Measurements from ENCODE around the gene CFLAR.

The CFLAR gene

GRCh38 chr2:201110615-201111014 lies 5.3 kb upstream of the CFLAR start:
- H3K4me3 ChIP-seq (ENCODE audit: low read depth, low read length) = no peak overlapping the region
- ChIA-PET POLR2A (interaction anchor here (1.0 kb wide), 1 partner anchor 8 kb away, joined by 3 read pairs; no protein-coding TSS in a partner anchor), CTCF (interaction anchor here (1.9 kb wide), 1 partner anchor 47 kb away, joined by 5 read pairs; no protein-coding TSS in a partner anchor)
- H3K36me3 ChIP-seq (ENCODE audit: control insufficient read depth in 2 of 2, insufficient read depth in 1 of 2, low read length in 2 of 2) = no peaks in the 10 kb centered on the region
- TF ChIP-seq ZIC2 (tag by site-specific recombination; IDR thresholded peaks at IDR 0.05) (no peak), ZBTB20 (tag by site-specific recombination; IDR thresholded peaks at IDR 0.05) (no peak), ZNF664 (tag by site-specific recombination; IDR thresholded peaks at IDR 0.05) (no peak), ZNF571 (tag by site-specific recombination; IDR thresholded peaks at IDR 0.05) (no peak), KLF10 (tag by site-specific recombination; IDR thresholded peaks at IDR 0.05) (no peak), OSR2 (tag by site-specific recombination; IDR thresholded peaks at IDR 0.05) (no peak), ZNF146 (tag by site-specific recombination; IDR thresholded peaks at IDR 0.05) (no peak), ZNF529 (tag by site-specific recombination; IDR thresholded peaks at IDR 0.05; ENCODE audit: insufficient replicate concordance) (no peak), ZNF704 (tag by site-specific recombination; IDR thresholded peaks at IDR 0.05) (no peak), ZNF561 (tag by site-specific recombination; IDR thresholded peaks at IDR 0.05; ENCODE audit: borderline replicate concordance) (no peak), TCF7L2 (IDR thresholded peaks at IDR 0.05; ENCODE audit: borderline replicate concordance, low read depth, low read length) (no peak), SP3 (tag by site-specific recombination; IDR thresholded peaks at IDR 0.05) (no peak), ZNF580 (tag by site-specific recombination; IDR thresholded peaks at IDR 0.05) (no peak)
- TF ChIP-seq, protein P1, sequence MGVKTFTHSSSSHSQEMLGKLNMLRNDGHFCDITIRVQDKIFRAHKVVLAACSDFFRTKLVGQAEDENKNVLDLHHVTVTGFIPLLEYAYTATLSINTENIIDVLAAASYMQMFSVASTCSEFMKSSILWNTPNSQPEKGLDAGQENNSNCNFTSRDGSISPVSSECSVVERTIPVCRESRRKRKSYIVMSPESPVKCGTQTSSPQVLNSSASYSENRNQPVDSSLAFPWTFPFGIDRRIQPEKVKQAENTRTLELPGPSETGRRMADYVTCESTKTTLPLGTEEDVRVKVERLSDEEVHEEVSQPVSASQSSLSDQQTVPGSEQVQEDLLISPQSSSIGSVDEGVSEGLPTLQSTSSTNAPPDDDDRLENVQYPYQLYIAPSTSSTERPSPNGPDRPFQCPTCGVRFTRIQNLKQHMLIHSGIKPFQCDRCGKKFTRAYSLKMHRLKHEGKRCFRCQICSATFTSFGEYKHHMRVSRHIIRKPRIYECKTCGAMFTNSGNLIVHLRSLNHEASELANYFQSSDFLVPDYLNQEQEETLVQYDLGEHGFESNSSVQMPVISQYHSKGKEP (tag by site-specific recombination; IDR thresholded peaks at IDR 0.05) = no peak
- no peaks in the 10 kb centered on the region for H3K9me3 ChIP-seq (ENCODE audit: control insufficient read depth, insufficient read depth, low read depth, low read length)
- H3K4me1 ChIP-seq (ENCODE audit: control insufficient read depth, insufficient read depth, low read length) = no peaks in the 10 kb centered on the region
- no peak overlapping the region for H3K27ac ChIP-seq (ENCODE audit: extremely low read depth, low read depth, low read length)

- CTCF ChIA-PET = interaction anchor here (1.9 kb wide), 1 partner anchor 47 kb away, joined by 5 read pairs; no protein-coding TSS in a partner anchor
- H3K4me3 ChIP-seq (ENCODE audit: low read depth, low read length) = no peak overlapping the region
- H3K9me3 ChIP-seq (ENCODE audit: control insufficient read depth, insufficient read depth, low read depth, low read length) = no peaks in the 10 kb centered on the region
- H3K27ac ChIP-seq (ENCODE audit: extremely low read depth, low read depth, low read length) = no peak overlapping the region
- no peaks in the 10 kb centered on the region for H3K4me1 ChIP-seq (ENCODE audit: control insufficient read depth, insufficient read depth, low read length)
- peak; percentile 23; the same call in 1 of the 2 replicates for TF ChIP-seq GLIS1 (tag by site-specific recombination; IDR thresholded peaks at IDR 0.05)
- TF ChIP-seq, protein P1 (tag by site-specific recombination; IDR thresholded peaks at IDR 0.05) = no peak
- no peaks in the 10 kb centered on the region for H3K36me3 ChIP-seq (ENCODE audit: control insufficient read depth in 2 of 2, insufficient read depth in 1 of 2, low read length in 2 of 2)
- POLR2A ChIA-PET = interaction anchor here (0.7 kb wide), 1 partner anchor 50 kb away, joined by 3 read pairs; no protein-coding TSS in a partner anchor
Observed at GRCh38 chr2:201111096-201111495, 4.9 kb upstream of the CFLAR start.

DNA sequence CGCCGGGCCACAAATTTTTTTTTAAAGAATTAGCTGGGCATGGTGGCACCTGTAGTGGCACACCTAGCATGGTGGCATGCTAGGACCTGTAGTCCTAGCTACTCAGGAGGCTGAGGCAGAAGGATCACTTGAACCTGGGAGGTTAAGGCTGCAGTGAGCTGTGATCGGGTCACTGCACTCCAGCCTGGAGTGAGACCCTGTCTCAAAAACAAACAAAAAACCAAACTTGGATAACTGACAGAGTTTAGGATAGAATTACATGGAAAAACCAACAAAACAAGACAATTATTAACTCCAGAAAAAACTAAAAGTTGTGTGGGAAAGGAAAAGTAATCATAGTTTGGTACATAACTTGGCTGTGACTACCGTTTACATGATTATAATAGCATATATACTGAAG lies 1.6 kb upstream of the CFLAR start:
- POLR2A ChIA-PET = no interaction called here
- no peak for TF ChIP-seq ZNF621 (tag by site-specific recombination; IDR thresholded peaks at IDR 0.05)
- TF ChIP-seq OVOL3 (tag by site-specific recombination; IDR thresholded peaks at IDR 0.05) = no peak
- no peak for TF ChIP-seq ZNF701 (tag by site-specific recombination; IDR thresholded peaks at IDR 0.05)
- TF ChIP-seq, protein P2, sequence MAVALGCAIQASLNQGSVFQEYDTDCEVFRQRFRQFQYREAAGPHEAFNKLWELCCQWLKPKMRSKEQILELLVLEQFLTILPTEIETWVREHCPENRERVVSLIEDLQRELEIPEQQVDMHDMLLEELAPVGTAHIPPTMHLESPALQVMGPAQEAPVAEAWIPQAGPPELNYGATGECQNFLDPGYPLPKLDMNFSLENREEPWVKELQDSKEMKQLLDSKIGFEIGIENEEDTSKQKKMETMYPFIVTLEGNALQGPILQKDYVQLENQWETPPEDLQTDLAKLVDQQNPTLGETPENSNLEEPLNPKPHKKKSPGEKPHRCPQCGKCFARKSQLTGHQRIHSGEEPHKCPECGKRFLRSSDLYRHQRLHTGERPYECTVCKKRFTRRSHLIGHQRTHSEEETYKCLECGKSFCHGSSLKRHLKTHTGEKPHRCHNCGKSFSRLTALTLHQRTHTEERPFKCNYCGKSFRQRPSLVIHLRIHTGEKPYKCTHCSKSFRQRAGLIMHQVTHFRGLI (tag by site-specific recombination; IDR thresholded peaks at IDR 0.05) = no peak
- TF ChIP-seq EGR2 (tag by site-specific recombination; IDR thresholded peaks at IDR 0.05; ENCODE audit: low read depth) = no peak
- TF ChIP-seq, protein P3, sequence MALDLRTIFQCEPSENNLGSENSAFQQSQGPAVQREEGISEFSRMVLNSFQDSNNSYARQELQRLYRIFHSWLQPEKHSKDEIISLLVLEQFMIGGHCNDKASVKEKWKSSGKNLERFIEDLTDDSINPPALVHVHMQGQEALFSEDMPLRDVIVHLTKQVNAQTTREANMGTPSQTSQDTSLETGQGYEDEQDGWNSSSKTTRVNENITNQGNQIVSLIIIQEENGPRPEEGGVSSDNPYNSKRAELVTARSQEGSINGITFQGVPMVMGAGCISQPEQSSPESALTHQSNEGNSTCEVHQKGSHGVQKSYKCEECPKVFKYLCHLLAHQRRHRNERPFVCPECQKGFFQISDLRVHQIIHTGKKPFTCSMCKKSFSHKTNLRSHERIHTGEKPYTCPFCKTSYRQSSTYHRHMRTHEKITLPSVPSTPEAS (tag by site-specific recombination; IDR thresholded peaks at IDR 0.05) = no peak

More for the DNA sequence above, 1.6 kb upstream of the CFLAR start:
- H3K4me3 ChIP-seq (ENCODE audit: low read depth, low read length) = no peak overlapping the region
- no peaks in the 10 kb centered on the region for H3K9me3 ChIP-seq (ENCODE audit: control insufficient read depth, insufficient read depth, low read depth, low read length)
- H3K4me1 ChIP-seq (ENCODE audit: control insufficient read depth, insufficient read depth, low read length) = peaks cover 2% of the 10 kb centered on the region; the same call in 1 of the 2 replicates
- CTCF ChIA-PET = interaction anchor here (2.3 kb wide), 1 partner anchor 44 kb away, joined by 9 read pairs; no protein-coding TSS in a partner anchor
- H3K27ac ChIP-seq (ENCODE audit: extremely low read depth, low read depth, low read length) = no peak overlapping the region
- H3K36me3 ChIP-seq (ENCODE audit: control insufficient read depth in 2 of 2, insufficient read depth in 1 of 2, low read length in 2 of 2) = no peaks in the 10 kb centered on the region

Measured in HEK293 (cell line).